ENCODE data around the gene CES1.
"Not testable (repeated sequence)": the region's sequence is repeated elsewhere in the genome, so short reads cannot be mapped to it uniquely, and the experiment has no call there.

CES1 gene

DNA sequence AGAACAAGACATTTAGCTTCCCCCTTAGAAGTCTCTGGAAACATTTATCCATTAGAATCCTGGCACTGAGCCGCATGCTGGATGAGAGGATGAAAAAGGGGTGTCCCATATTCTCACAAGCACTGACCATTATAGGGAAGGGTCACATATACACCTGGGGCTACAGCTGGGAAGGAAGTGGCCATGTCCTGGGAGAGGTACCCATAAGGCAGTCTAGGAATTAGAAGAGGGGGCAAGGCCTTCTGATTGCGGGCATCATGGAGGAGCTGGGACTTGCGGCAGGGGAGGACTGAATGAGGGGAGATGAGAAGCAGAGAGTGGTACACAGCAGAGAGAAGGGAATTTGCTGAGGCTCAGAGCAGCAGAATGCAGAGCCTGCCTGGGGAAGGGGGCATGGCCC is 3.7 kb downstream of the CES1 start:
- not testable (repeated sequence) for DNase-seq

DNA sequence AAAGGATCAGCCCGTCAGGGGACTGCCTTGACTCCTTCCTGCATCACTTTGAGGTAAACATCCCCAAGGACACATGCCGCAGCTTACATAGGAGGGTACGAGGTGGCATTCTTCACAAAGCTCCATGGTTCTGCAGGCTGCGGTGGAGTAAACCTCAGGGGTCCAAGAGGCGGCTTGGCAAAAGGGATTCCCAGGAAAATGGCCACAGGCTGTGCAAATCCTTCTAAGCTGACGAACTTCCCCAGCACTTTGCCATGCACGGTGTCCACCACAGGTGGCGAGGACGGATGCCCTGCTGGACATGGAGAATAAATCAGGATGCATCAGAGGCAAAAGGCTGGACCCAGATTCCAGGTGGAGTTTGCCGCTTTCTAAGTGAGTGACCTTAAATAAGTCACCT is 4.2 kb downstream of the CES1 start:
- DNase-seq, result no peak

DNA sequence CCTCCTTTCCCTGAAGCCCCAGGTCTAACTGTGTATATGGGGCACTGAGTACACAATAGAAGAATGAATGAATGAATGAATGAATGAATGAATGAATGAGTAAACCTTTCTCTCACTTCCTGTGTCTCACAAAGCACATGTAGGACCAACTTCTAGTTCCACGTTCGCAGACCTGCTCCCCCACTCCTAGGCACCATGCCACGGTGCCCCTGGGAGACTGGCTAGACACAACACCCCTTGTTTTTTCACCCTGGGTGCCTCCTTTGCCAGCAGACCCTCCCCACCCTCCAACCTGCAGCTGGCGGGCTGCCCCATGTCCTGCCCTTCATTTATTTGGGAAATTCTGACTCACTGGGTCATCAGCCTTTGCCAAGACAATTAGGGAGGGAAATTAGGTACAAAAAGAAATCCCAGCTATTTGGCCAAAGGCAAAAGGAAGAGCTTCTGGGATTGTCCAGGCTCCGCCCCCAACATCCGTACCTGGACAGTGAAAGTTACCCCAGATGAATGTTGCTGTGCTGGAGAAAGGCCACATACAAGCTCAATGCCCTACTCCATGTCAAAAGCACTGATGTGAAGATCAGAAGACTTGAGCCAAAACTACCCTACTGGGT is 7.7 kb downstream of the CES1 start:
- no peak for DNase-seq

DNA sequence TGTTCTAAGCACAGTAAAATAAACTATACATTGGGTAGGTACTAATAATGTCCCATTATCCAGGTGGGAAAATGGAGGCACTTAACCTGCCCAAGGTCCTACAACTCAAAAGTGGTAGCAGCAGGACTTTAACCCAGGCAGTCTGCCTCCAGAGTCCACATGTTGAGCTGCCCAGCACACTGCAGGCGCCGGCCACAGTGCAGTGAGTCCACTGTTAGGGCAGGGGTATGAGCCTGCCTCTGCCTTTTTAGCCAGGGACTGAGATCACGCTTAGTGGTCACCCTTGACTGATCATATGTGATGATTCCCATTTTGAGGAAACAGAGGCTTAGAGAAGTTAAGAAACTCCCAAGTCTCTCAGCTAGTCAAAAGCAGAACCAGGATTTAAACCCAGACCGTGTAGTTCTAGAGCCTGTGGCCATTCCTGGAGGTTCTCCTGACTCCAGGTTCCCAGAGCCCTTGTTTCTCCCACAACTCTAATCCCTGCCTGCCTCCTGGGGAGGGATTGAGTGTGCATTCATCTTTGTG is 8.4 kb downstream of the CES1 start:
- no peak for DNase-seq

DNA sequence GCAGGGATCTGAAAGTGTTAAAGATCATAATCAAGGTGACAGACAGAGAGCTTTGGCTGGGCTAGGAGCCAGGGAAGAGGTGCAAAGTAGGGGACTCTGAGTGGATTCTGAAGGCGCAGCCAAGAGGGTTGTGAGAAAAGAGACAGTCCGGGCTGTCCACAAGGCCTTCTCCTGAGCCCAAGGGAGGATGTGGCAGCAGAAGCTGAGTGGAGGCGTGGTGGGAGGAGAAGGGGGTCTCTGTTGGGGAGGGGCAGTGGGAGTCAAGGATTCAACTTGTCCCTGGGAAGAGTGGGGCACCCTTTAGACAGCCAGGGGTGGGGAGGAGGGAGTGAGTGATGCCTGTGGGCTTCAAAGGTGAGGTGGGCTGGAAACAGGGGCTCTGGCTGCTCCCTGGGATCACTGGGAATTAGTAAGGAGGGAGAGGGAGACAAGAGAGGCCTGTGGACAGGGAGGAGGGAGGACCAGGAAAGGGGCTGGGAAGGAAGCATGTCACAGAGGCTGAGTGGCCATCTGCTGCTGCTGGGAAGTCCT is 10.6 kb downstream of the CES1 start:
- DNase-seq, result no peak

DNA sequence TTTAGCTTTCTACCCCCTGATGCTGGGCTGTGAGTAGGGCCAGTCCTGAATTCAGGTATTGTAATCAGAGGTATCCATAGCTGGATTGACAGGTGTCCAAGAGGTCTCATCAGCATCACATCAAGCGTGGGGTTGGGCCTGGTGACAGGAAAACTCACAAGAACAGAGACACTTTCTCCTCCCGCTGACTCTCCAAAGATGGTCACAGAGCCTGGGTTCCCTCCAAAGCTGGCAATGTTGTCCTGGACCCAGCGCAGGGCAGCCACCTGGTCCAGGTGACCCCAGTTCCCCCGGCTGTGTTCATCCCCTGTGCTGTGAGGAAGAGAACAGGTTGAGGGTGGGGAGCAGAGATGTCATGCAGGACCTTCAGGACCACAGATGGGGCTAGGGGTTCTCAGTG is 11.7 kb downstream of the CES1 start:
- no peak for DNase-seq

DNA sequence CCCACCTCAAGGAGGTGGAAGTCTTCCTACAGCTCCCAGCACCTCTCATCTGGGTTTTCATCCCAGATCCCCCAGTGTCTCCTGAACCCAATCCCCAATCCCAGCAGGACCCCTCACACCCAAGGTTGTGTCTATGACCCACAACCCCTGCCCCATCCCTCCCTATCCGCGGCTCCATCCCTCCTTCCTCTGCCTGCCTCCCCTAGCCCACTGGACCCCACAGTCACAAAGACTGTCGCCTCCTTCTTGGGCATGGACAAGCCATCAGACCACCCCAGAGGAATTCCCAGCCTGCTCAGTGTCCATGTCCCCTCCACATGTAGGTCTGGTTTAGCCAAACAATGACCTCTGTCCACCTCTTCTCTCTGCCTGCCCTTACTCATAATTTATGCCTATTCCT is 12.3 kb downstream of the CES1 start:
- no peak for DNase-seq

DNA sequence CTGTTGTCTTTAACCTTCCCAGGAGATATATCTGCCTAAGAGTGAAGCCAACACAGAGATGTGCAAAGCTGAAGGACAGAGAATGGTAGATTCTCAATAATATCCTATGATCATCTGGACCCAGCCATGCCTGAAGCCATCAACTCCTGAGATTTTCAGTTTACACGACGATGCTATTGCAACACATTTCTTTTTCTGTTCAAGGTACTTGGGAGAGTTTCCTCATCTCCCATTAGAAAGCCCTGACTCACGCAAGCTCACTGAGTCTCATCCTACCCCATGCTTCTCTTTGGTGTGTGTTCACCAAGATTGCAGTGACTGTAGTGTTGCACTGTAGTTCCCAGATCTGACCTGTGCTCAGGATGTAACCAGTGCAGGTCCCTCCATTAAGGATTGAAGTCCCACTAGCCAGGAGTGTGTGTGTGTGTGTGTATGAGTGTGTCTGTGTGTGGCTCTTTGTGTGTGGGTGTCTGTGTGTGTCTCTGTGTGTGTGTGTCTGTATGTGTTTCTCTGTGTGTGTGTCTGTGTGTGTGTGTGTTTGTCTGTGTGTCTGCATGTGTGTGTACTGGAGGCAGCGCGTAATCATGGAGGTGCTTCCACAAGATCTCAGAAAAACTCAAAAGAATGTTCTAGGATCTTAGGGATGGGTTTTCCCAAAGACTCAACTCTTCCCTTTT is 15.5 kb downstream of the CES1 start:
- DNase-seq, result no peak

DNA sequence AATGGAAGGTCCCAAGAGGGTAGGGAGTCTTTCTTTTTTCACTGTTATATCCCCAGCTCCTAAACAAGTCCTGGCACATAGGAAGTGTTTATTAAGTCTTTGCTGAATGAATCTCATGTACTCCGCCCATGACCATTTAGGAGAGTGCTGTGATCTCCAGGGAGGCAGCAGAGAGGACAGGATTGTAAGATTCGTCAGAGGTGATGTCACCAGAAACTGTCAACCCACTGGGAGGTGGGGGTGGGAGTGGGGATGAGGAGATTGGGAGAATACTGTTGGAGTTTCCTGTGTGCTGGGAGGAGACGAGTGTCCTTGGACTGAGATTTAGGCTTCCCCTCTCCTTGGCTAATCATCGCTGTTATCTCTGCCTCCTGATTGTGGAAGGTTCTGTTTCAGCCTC is 16.7 kb downstream of the CES1 start:
- not testable (repeated sequence) for DNase-seq

DNA sequence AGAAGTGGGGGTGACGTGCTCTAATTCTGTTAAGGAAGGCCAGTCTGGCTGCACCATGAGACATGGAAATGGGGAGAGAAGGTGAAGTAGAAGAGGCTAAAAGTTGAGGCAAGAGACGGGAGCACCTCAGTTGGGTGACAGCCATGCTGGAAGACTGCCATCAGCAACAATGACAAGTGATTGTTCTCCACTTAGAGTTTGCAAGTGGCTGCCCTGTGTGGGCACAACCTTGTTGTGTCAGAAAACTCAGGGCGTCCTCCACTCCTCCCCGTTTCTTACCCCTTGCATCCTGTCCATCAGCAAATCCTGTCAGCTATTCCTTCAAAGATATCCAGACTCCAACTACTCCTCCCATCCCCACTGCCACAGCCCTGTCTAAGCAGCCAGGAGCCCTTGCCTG is 17.6 kb downstream of the CES1 start:
- no peak for DNase-seq

DNA sequence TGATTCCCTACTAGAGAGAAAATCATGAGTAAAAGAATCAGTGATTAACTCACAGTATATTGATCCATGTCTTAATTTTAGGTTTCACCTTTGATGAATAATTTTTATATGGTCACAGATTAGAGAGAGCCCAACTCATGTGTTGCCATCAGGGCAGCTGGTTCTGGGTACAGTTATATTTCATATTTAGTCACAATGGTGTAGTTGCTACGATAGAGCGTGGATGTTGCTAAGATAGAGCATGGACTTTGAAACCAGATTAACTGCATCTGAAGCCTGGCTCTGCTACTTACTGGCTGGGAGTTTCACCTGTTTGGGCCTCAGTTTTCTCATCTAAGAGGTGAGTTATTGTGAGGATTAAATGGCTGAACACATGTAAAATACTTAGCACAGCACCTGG is 18.7 kb downstream of the CES1 start:
- DNase-seq, result not testable (repeated sequence)

DNA sequence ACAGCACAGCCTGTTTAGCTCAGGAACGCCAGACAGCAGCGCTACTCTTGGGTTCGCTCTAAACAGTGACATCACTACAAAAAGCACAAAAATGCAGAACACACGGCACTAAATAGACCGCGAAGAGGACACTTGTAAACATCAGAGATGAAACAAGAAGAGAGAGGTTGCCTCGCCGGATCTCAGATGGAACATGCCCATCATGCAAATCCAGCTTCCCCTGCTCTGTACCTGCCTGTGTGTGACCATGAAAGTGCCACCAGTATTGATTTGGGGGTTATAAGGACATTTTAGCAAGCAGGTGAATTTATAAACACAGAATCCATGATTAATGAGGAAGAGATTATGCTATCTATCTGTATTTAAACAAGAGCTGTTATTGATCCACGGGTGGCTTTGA is 19.2 kb downstream of the CES1 start:
- not testable (repeated sequence) for DNase-seq

DNA sequence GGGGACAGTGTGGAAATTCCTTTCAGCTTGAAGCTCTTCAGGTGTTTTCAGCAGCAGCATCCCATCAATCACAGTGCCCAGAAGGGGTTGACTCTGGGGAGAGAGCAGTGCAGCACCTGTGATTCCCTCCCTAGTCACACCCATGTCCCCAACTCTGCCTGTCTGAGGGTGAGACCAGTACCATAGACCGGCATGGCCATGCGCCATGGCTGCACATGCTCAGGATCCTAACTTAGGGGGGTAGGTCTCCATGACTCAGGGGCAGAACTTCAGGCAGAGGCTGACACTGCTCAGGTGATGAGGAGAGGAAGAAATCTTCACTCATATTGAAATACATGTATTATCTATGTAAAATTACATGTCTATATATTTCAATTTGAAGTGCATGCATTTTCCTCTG is 19.9 kb downstream of the CES1 start:
- DNase-seq, result no peak

DNA sequence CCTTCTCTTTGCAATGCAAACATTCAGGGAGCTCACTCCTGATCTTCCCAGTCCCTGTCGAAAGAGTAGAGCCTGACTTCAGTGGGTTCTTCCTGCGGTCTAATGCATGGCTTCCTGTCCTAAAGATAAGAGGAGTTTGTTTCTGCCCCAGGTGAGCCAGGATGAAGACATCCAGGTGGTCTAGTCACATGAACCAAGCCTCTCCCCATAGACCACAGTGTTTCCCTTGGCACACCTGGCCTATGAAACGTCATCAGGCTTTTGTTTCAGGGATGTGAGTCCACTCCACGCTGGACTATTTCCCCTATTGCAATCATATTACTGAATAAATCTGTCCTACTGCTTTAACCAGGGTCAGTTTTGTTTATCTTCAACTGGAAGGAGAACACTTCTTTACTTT is 21.1 kb downstream of the CES1 start:
- no peak for DNase-seq

DNA sequence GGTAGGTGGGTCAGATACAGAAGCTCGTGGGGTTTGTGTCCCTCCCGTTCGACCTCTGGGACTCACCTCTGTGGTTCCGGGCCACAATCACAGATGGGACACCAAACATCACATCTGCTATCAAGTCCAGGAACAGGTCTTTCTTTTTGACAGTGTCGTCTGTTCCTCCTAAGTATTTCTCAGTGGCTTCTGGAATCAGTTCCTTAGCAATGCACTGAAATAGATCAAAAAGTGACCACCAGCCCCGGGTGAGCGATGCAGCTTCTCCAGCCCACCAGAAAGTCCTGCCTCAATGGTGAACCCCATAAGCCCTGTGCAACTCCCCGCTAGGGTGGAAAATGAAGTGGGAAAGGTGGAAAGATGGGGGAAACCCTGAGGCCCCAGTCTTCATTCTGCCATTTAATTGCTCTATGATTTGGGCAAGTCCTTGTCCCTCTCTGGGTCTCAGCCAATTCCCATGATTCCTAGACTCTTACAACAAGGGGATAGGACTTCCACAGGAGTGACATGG is 22.4 kb downstream of the CES1 start:
- DNase-seq, result no peak

DNA sequence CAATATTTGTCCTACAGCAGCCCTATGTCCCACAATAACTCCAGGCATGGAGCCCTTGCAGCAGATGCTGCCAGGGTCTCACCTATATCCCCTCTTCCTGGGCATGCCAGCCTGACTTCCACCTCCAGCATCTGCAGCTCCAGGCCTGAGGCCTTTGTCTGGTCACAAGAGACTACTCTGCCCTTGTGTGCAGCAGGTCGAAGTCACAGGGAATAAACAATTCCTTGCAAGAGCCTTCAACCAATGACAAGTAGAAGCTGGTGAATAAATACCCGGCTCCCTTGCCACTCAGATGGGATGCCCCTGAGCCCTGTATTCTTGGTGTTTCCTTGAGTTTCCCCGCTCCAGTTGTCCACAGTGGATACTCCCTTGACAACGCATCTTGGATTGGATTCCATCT is 23.0 kb downstream of the CES1 start:
- DNase-seq, result no peak

DNA sequence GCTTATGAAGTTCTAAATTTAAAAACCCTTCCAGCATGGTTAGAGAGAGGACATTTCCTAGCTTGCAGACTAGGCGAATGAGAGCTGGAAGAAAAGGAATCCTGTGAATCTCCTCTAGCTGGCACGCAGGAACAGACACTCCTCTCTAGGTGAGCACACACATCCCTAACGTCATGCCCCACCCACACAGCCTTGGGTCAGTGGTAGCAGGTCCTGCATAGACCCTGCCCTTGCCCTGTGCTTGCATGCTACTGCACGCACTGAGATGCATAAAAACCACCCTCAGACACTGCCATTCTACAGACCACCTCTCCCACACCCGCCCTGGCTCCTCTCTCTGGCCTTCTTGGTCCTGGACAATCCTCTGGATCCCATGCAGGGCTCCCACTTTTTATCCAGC is 23.5 kb downstream of the CES1 start:
- no peak for DNase-seq

DNA sequence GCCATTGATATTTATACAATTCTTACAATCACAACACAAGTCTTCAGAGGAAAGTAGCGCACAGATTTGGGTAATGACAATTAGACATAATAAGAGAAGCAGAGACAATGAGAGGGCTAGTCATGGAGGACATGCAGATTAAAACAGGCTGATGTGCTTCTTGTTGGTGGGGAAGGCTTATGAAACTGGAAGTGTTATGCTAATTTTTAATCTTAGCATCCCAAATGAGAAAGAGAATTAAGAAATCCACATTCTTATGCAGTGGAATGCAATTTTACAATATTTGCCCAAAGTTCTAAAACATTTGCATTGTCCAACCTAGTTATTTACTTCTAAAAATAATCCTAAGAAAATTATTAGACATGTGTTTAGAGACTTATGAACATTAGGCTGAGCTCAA is 24.6 kb downstream of the CES1 start:
- DNase-seq, result not testable (repeated sequence)

DNA sequence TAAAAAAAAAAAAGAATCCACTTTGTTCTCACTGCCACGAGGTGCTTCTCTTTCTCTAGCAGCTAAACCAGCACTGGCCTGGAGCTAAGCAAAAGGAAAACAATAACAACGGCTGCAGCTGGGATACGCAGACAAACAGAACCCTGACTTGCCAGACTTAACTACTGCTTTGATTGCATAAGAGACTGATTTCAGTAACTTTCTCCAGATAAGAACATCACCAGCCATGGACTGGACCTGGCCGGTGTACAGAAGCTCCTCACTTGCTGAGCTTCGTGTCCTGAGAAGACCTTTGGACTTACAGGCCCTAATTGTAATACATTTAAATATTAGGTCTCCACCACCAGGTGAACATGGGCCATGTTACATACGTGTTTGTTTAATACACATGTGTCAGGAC is 27.8 kb downstream of the CES1 start:
- DNase-seq, result not testable (repeated sequence)

DNA sequence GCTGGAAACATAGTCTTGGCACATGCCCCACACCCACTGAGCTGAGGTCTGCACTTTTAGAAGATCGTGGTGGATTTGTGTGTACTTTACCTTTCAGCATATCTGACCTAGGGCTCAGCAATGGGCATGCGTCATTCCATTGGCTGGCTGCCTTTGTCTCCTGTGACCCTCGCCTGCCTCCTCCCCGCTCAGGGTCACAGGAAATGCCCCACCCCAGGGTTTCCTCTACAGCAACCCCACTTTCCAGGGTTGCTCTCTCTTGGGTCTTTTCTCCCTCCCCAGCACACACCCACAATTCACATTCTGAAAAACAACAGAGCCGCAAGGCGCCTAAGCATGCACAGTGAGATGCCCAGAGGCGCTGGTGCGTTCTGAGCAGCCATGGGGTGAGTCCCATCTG is 29.2 kb downstream of the CES1 start:
- DNase-seq, result not testable (repeated sequence)

DNA sequence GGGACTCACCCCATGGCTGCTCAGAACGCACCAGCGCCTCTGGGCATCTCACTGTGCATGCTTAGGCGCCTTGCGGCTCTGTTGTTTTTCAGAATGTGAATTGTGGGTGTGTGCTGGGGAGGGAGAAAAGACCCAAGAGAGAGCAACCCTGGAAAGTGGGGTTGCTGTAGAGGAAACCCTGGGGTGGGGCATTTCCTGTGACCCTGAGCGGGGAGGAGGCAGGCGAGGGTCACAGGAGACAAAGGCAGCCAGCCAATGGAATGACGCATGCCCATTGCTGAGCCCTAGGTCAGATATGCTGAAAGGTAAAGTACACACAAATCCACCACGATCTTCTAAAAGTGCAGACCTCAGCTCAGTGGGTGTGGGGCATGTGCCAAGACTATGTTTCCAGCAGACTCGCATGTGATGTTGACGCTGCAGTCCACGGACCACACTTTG is 39.9 kb downstream of the CES1 start:
- not testable (repeated sequence) for DNase-seq

DNA sequence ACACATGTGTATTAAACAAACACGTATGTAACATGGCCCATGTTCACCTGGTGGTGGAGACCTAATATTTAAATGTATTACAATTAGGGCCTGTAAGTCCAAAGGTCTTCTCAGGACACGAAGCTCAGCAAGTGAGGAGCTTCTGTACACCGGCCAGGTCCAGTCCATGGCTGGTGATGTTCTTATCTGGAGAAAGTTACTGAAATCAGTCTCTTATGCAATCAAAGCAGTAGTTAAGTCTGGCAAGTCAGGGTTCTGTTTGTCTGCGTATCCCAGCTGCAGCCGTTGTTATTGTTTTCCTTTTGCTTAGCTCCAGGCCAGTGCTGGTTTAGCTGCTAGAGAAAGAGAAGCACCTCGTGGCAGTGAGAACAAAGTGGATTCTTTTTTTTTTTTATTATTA is 41.4 kb downstream of the CES1 start:
- DNase-seq, result not testable (repeated sequence)

DNA sequence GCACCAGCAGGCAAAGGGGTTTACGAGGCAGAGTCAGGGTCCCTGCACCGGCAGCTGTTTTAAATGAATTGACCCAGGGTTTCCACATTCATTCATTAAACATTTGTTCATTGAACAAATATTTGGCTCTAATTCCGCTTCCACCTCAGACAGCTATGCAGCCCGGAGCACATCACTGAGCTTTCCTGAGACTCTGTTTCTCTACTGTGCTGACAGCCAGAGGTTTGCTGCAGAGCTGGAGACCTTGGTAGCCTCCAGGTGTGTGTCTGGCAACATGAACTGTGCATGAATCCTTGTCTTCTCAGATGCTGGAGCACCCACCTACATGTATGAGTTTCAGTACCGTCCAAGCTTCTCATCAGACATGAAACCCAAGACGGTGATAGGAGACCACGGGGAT is 42.7 kb downstream of the CES1 start:
- DNase-seq, result not testable (repeated sequence)

DNA sequence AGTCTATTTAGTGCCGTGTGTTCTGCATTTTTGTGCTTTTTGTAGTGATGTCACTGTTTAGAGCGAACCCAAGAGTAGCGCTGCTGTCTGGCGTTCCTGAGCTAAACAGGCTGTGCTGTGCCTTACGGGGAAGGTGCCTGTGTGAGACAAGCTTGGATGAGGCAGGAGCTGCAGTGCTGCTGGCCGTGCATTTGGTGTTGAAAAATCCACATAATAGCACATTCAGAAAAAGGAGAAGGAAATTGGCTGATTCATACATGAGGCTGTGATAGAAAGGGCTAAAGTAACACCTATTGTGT is 50.2 kb downstream of the CES1 start:
- not testable (repeated sequence) for DNase-seq
